H1 (cell line): ENCODE results near the gene SOX10. TPM values are rescaled to one million over a fixed set of nuclear protein-coding genes. Genes with fewer than 3 reads are reported as not detected.

Experiments
- CTCF ChIA-PET: fragments of 300-600 bp; sonication (Branson Sonifier 250); formaldehyde crosslinking; loops from one replicate; lab custom pipeline; 2021; ENCODE audit not compliant: partially characterized antibody; lab: Charles Lee
- POLR2A ChIA-PET: fragments of 300-600 bp; sonication (Branson Sonifier 250); formaldehyde crosslinking; loops from one replicate; lab custom pipeline; 2021; ENCODE audit warnings: inconsistent platforms; ENCODE audit not compliant: partially characterized antibody; lab: Charles Lee
- DNase-seq, 2 experiments: peaks; one replicate each; pipeline versions ENCODE4 v3.0.0 to v3.0.0-alpha.2; 2010 to 2022; ENCODE audit warnings: low spot score in 2 of 2, low read depth in 1 of 2, mixed read lengths in 1 of 2
- FAIRE-seq: peaks from 2 replicates; lab custom pipeline; 2011; peaks lifted over from hg19 to GRCh38; lab: Jason Lieb, UNC
- H2AFZ ChIP-seq: 2 replicates; pipeline ENCODE4 v1.8.1; 2012; ENCODE audit warnings: low read length, inconsistent platforms
- H2AK5ac ChIP-seq: 2 replicates; pipeline ENCODE4 v1.6.1; 2013; ENCODE audit warnings: low read depth, low read length
- H2BK120ac ChIP-seq: replicated peaks from 2 replicates; pipeline ENCODE3; 2013; ENCODE audit warnings: low read depth, low read length, inconsistent platforms
- H2BK12ac ChIP-seq: 2 replicates; pipeline ENCODE4 v1.6.1; 2013; ENCODE audit warnings: low read depth, low read length
- H2BK15ac ChIP-seq: 2 replicates; pipeline ENCODE4 v1.6.1; 2013; ENCODE audit warnings: low read length
- H2BK20ac ChIP-seq: 2 replicates; pipeline ENCODE4 v1.6.1; 2013; ENCODE audit warnings: low read length
- H2BK5ac ChIP-seq: 2 replicates; pipeline ENCODE4 v1.6.1; 2013; ENCODE audit warnings: low read depth, low read length
- H3K14ac ChIP-seq: 2 replicates; pipeline ENCODE4 v1.6.1; 2013; ENCODE audit warnings: inconsistent platforms; ENCODE audit not compliant: insufficient read length
- H3K18ac ChIP-seq: 2 replicates; pipeline ENCODE4 v1.6.1; 2013; ENCODE audit warnings: low read length; ENCODE audit errors: extremely low read depth
- H3K23ac ChIP-seq: 2 replicates; pipeline ENCODE4 v1.6.1; 2013; ENCODE audit warnings: inconsistent platforms; ENCODE audit not compliant: insufficient read length
- H3K23me2 ChIP-seq: 2 replicates; pipeline ENCODE4 v1.6.1; 2013; ENCODE audit warnings: low read depth, low read length
- H3K27ac ChIP-seq: 2 replicates; pipeline ENCODE4 v1.6.1; 2011; ENCODE audit warnings: low read depth, low read length, inconsistent platforms
- H3K27me3 ChIP-seq, 4 experiments: replicated peaks in 1 of 4; 1 replicate in 1 of 4; 2 replicates in 3 of 4; pipeline versions ENCODE4 v1.6.1 to v1.8.1; 2011 to 2013; ENCODE audit warnings: low read length in 3 of 4, mild to moderate bottlenecking in 3 of 4, inconsistent platforms in 2 of 4, mixed read lengths in 2 of 4, moderate library complexity in 1 of 4; ENCODE audit not compliant: control insufficient read depth in 3 of 4, insufficient read depth in 3 of 4; ENCODE audit errors: extremely low read depth in 1 of 4
- H3K36me3 ChIP-seq, 4 experiments: 2 replicates each; pipeline versions ENCODE4 v1.6.1 to v1.8.1; 2011 to 2013; ENCODE audit warnings: mild to moderate bottlenecking in 4 of 4, low read length in 3 of 4, moderate library complexity in 2 of 4, control low read depth in 1 of 4, inconsistent platforms in 1 of 4; ENCODE audit not compliant: insufficient read depth in 4 of 4, control insufficient read depth in 2 of 4
- H3K4ac ChIP-seq: replicated peaks from 2 replicates; pipeline ENCODE3; 2013; ENCODE audit warnings: low read length, low read depth, mixed read lengths, inconsistent platforms; ENCODE audit not compliant: insufficient read length
- H3K4me1 ChIP-seq, 4 experiments: replicated peaks in 1 of 4; 1 replicate in 1 of 4; 2 replicates in 3 of 4; pipeline versions ENCODE4 v1.6.1 to v1.8.1; 2011 to 2013; ENCODE audit warnings: low read length in 3 of 4, inconsistent platforms in 2 of 4, mixed read lengths in 1 of 4; ENCODE audit not compliant: insufficient read depth in 4 of 4, control insufficient read depth in 3 of 4
- H3K4me2 ChIP-seq, 2 experiments: 2 replicates each; pipeline versions ENCODE4 v1.6.1 to v1.8.1; 2011 to 2013; ENCODE audit warnings: low read depth in 2 of 2, low read length in 2 of 2, control low read depth in 1 of 2, inconsistent platforms in 1 of 2, mild to moderate bottlenecking in 1 of 2; ENCODE audit not compliant: insufficient read depth in 1 of 2
- H3K4me3 ChIP-seq, 4 experiments: fragments of 200-600, 300-600 bp in 1 of 4; sonication (generic), shearing (Covaris generic), sonication (Bioruptor Twin) in 1 of 4; 2 replicates each; pipeline versions ENCODE4 v1.5.1 to v1.8.1; 2011 to 2016; ENCODE audit warnings: low read length in 4 of 4, low read depth in 3 of 4, control low read depth in 2 of 4, inconsistent platforms in 2 of 4, mild to moderate bottlenecking in 2 of 4, mixed read lengths in 1 of 4, moderate library complexity in 1 of 4; ENCODE audit not compliant: insufficient read depth in 2 of 4; ENCODE audit errors: extremely low read depth in 1 of 4
- H3K56ac ChIP-seq: replicated peaks from 2 replicates; pipeline ENCODE3; 2013; ENCODE audit warnings: low read depth, mild to moderate bottlenecking, mixed read lengths, low read length, inconsistent platforms; ENCODE audit not compliant: insufficient read length
- H3K79me1 ChIP-seq: 2 replicates; pipeline ENCODE4 v1.6.1; 2013; ENCODE audit warnings: low read depth, low read length, control low read depth
- H3K79me2 ChIP-seq, 2 experiments: 2 replicates each; pipeline versions ENCODE4 v1.6.1 to v1.8.1; 2012 to 2013; ENCODE audit warnings: low read length in 2 of 2, mild to moderate bottlenecking in 2 of 2, inconsistent platforms in 1 of 2; ENCODE audit not compliant: insufficient read depth in 2 of 2, control insufficient read depth in 1 of 2
- H3K9ac ChIP-seq, 4 experiments: replicated peaks in 1 of 4; 1 replicate in 1 of 4; 2 replicates in 3 of 4; pipeline versions ENCODE4 v1.6.1 to v1.8.1; 2011 to 2013; ENCODE audit warnings: low read depth in 3 of 4, low read length in 3 of 4, control low read depth in 2 of 4, mild to moderate bottlenecking in 2 of 4, moderate library complexity in 2 of 4, inconsistent platforms in 1 of 4; ENCODE audit errors: extremely low read depth in 1 of 4
- H3K9me3 ChIP-seq, 2 experiments: 2 replicates each; pipeline versions ENCODE4 v1.6.1 to v1.8.1; 2012 to 2013; ENCODE audit warnings: mild to moderate bottlenecking in 2 of 2, moderate library complexity in 2 of 2, control low read depth in 1 of 2, inconsistent platforms in 1 of 2, low read depth in 1 of 2, low read length in 1 of 2, mixed read lengths in 1 of 2; ENCODE audit not compliant: insufficient read depth in 2 of 2
- H4K20me1 ChIP-seq, 2 experiments: replicated peaks in 1 of 2; 2 replicates each; pipeline versions ENCODE3 to v1.8.1; 2011 to 2013; ENCODE audit warnings: inconsistent platforms in 2 of 2, low read length in 2 of 2, mild to moderate bottlenecking in 1 of 2; ENCODE audit not compliant: insufficient read depth in 2 of 2, control insufficient read depth in 1 of 2
- H4K5ac ChIP-seq: 2 replicates; pipeline ENCODE4 v1.6.1; 2013; ENCODE audit warnings: low read length, low read depth, mixed read lengths, inconsistent platforms; ENCODE audit not compliant: insufficient read length
- H4K8ac ChIP-seq: 2 replicates; pipeline ENCODE4 v1.8.0; 2013; ENCODE audit warnings: mild to moderate bottlenecking, moderate library complexity, low read length, inconsistent platforms; ENCODE audit not compliant: insufficient read depth; ENCODE audit errors: extremely low read depth
- H4K91ac ChIP-seq: replicated peaks from 2 replicates; pipeline ENCODE3; 2013; ENCODE audit warnings: low read length, mixed read lengths, inconsistent platforms; ENCODE audit not compliant: insufficient read length
- CBX5 ChIP-seq: fragments of 300-800, 300-1000 bp; sonication (generic); IDR thresholded peaks from 2 replicates; pipeline ENCODE4 v1.7.1; 2016; ENCODE audit warnings: antibody characterized with exemption, low read length, low read depth
- FOSL1 ChIP-seq: IDR thresholded peaks from 2 replicates; pipeline ENCODE4 v1.6.1; 2011; ENCODE audit warnings: mild to moderate bottlenecking, low read depth, low read length, moderate library complexity; ENCODE audit not compliant: insufficient read depth
- POLR2AphosphoS5 ChIP-seq: IDR thresholded peaks from 2 replicates; pipeline ENCODE4 v1.6.1; 2011; ENCODE audit warnings: low read depth, low read length
- POU5F1 ChIP-seq: IDR thresholded peaks from 2 replicates; pipeline ENCODE4 v1.6.1; 2011; ENCODE audit warnings: low read depth, mild to moderate bottlenecking, low read length, moderate library complexity
- WGBS, 2 experiments: shearing (Covaris generic) in 1 of 2; methylation state at CpG; one replicate each; pipeline versions ENCODE4 v1.1.6 to v1.1.7; 2013 to 2015; ENCODE audit warnings: low lambda C conversion rate in 2 of 2, mixed read lengths in 2 of 2, inconsistent platforms in 1 of 2, low coverage in 1 of 2, missing lambda C conversion rate in 1 of 2; ENCODE audit not compliant: insufficient replicate concordance in 2 of 2, insufficient coverage in 1 of 2, insufficient read length in 1 of 2; ENCODE audit errors: extremely low coverage in 1 of 2, missing lambda C conversion rate in 1 of 2; 5-methylcytosine and 5-hydroxymethylcytosine counted together
- polyA plus RNA-seq, 7 experiments: library from polyadenylated mRNA; depleted of rRNA in 3 of 7; stranded (reverse) in 5 of 7; unstranded in 2 of 7; fragments of >200 nt in 5 of 7; fragments of 200-250 nt in 2 of 7; gene quantifications; 1 replicate in 5 of 7; 2 replicates in 1 of 7; 4 replicates in 1 of 7; pipeline versions ENCODE4 v1.2.1 to v1.2.3, GENCODE V29; 2011 to 2013; ENCODE audit warnings: missing spikeins in 2 of 7, mixed read lengths in 2 of 7
- total RNA-seq: library from RNA; stranded (reverse); fragmentation: NEBNext Ultra II Directional; extraction: Animal tissue kit (Norgen Biotek cat#: 25700); gene quantifications from 2 replicates; pipeline ENCODE4 v1.2.1, GENCODE V29; 2021
- TF ChIP-seq, protein P1 (sequence below): IDR thresholded peaks from 2 replicates; pipeline ENCODE4 v1.6.1; 2011; ENCODE audit warnings: low read depth, mild to moderate bottlenecking, low read length; ENCODE audit not compliant: insufficient read depth

Gene SOX10
- total and polyA plus RNA-seq, 2 of the 8 experiments (the other 6 are each of a cell fraction or from before 2014, with no cell fraction given), result 2.7 TPM

- Histone ChIP-seq H2AFZ (no peak overlapping the region), H3K56ac (no peak overlapping the region), H2BK20ac (no peak overlapping the region), H3K36me3 (peaks cover 4 to 26% (median 11%) of the 10 kb centered on the region in 4 experiments; a peak in 7 of 8 replicates), H3K79me1 (peaks cover 9% of the 10 kb centered on the region), H2BK12ac (no peak overlapping the region), H3K9ac (no peak overlapping the region), H3K18ac (no peak overlapping the region), H3K27me3 (no peaks in the 10 kb centered on the region), H3K4me1 (peaks cover 4 to 13% (median 8%) of the 10 kb centered on the region in 4 experiments), H3K4me2 (no peak overlapping the region), H4K91ac (no peak overlapping the region), H3K79me2 (0 out of 4 replicates have a peak, but pooled peaks cover 0 to 3% of the 10 kb centered on the region in 2 experiments), H4K5ac (no peak overlapping the region), H4K20me1 (peaks cover 1 to 2% of the 10 kb centered on the region in 2 experiments), H3K4ac (no peak overlapping the region), H2BK120ac (no peak overlapping the region), H3K14ac (no peak overlapping the region), H3K23me2 (peaks cover 2% of the 10 kb centered on the region; the same call in 1 of the 2 replicates), H4K8ac (no peak overlapping the region), H2BK15ac (no peak overlapping the region), H3K23ac (no peak overlapping the region), H3K4me3 (no peak overlapping the region), H3K9me3 (no peaks in the 10 kb centered on the region), H3K27ac (no peak overlapping the region), H2AK5ac (no peak overlapping the region), H2BK5ac (no peak overlapping the region)
- ChIA-PET CTCF (interaction anchor here (0.9 to 5.3 kb wide), 10 partner anchors 9 to 93 kb away, joined by 3 to 48 read pairs (median 5); partner anchors contain the start of genes C22orf23 and POLR2F), POLR2A (interaction anchor here (1.5 to 1.7 kb wide), 2 partner anchors 65 to 69 kb away, joined by 3 to 5 read pairs; no protein-coding TSS in a partner anchor)
- no peak for TF ChIP-seq POU5F1
- TF ChIP-seq FOSL1, result no peak
- TF ChIP-seq, protein P1, sequence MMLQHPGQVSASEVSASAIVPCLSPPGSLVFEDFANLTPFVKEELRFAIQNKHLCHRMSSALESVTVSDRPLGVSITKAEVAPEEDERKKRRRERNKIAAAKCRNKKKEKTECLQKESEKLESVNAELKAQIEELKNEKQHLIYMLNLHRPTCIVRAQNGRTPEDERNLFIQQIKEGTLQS, result no peak
- TF ChIP-seq POLR2AphosphoS5, result no peak
- no peak for TF ChIP-seq CBX5
- 100% methylated on average over 1 of the region's 1 CpG; no CpG with 5 or more reads in 1 of the 2 experiments for WGBS, 2 experiments
- FAIRE-seq, result no peak
- no peak for DNase-seq
Observed at GRCh38 chr22:37967147-37967546, 17.2 kb downstream of the SOX10 start.
